Peyer's patch (tissue), 4 donors: ENCODE results near the gene GNAO1.

Source experiments
- CTCF ChIP-seq, 6 experiments: fragments of 450-650 bp in 4 of 6; fragments of 200-600 bp in 2 of 6; sonication (generic) in 1 of 6; IDR thresholded peaks; one replicate each; pipeline ENCODE4 v1.5.1; 2017 to 2019; ENCODE audit warnings: antibody characterized with exemption in 6 of 6, mild to moderate bottlenecking in 3 of 6, moderate library complexity in 1 of 6
- POLR2A ChIP-seq, 2 donors: fragments of 450-650 bp; IDR thresholded peaks; one replicate each; pipeline ENCODE4 v1.5.1; 2017; ENCODE audit warnings: antibody characterized with exemption in 2 of 2, mild to moderate bottlenecking in 2 of 2, moderate library complexity in 2 of 2

- TF ChIP-seq CTCF (IDR thresholded peaks at IDR 0.05) (peak; percentile 79 to 94 (median 88)), POLR2A (IDR thresholded peaks at IDR 0.05) (no peak)
Observed at GRCh38 chr16:56317998-56318826, 126.9 kb downstream of the GNAO1 start.
